Astrocyte (in vitro differentiated cells and primary cell): Measurements from ENCODE around the gene ARHGEF2. TPM values are rescaled to one million over a fixed set of nuclear protein-coding genes. Genes with fewer than 3 reads are reported as not detected.

Source experiments
- DNase-seq: peaks from one replicate; pipeline ENCODE4 v3.0.0-alpha.2; 2010; ENCODE audit warnings: low read depth
- FAIRE-seq: peaks from 2 replicates; lab custom pipeline; 2011; peaks lifted over from hg19 to GRCh38; lab: Jason Lieb, UNC
- H2AFZ ChIP-seq: 2 replicates; pipeline ENCODE4 v1.6.0; 2012; ENCODE audit warnings: low read depth, low read length, inconsistent platforms
- H3K27ac ChIP-seq: 2 replicates; pipeline ENCODE4 v1.5.1; 2011; ENCODE audit warnings: low read depth, low read length, inconsistent platforms
- H3K27me3 ChIP-seq: 2 replicates; pipeline ENCODE4 v1.6.0; 2011; ENCODE audit warnings: low read length, inconsistent platforms; ENCODE audit not compliant: insufficient read depth
- H3K36me3 ChIP-seq: 2 replicates; pipeline ENCODE4 v1.5.1; 2011; ENCODE audit warnings: low read length, inconsistent platforms; ENCODE audit not compliant: insufficient read depth
- H3K4me1 ChIP-seq: 2 replicates; pipeline ENCODE4 v1.5.1; 2011; ENCODE audit warnings: low read length, inconsistent platforms; ENCODE audit not compliant: insufficient read depth
- H3K4me2 ChIP-seq: 2 replicates; pipeline ENCODE4 v1.6.0; 2012; ENCODE audit warnings: low read length, inconsistent platforms
- H3K4me3 ChIP-seq: 2 replicates; pipeline ENCODE4 v1.5.1; 2011; ENCODE audit warnings: low read depth, mild to moderate bottlenecking, low read length, inconsistent platforms; ENCODE audit not compliant: insufficient read depth
- H3K79me2 ChIP-seq: 2 replicates; pipeline ENCODE4 v1.6.0; 2012; ENCODE audit warnings: mild to moderate bottlenecking, low read length, inconsistent platforms; ENCODE audit not compliant: insufficient read depth
- H3K9ac ChIP-seq: 2 replicates; pipeline ENCODE4 v1.6.0; 2012; ENCODE audit warnings: mild to moderate bottlenecking, low read length, inconsistent platforms
- H3K9me3 ChIP-seq: 2 replicates; pipeline ENCODE4 v1.5.1; 2012; ENCODE audit warnings: low read depth, mild to moderate bottlenecking, low read length, inconsistent platforms; ENCODE audit not compliant: insufficient read depth
- H4K20me1 ChIP-seq: 2 replicates; pipeline ENCODE4 v1.6.0; 2012; ENCODE audit warnings: low read length, inconsistent platforms; ENCODE audit not compliant: insufficient read depth
- H3K27ac Mint-ChIP-seq: one replicate; pipeline ENCODE4 v1.8.0; 2021; ENCODE audit warnings: mild to moderate bottlenecking, mixed read lengths; ENCODE audit not compliant: unreplicated experiment
- H3K27me3 Mint-ChIP-seq: one replicate; pipeline ENCODE4 v1.8.0; 2021; ENCODE audit warnings: low read depth, mixed read lengths; ENCODE audit not compliant: unreplicated experiment
- H3K36me3 Mint-ChIP-seq: one replicate; pipeline ENCODE4 v1.8.0; 2021; ENCODE audit warnings: low read depth, mixed read lengths; ENCODE audit not compliant: unreplicated experiment
- H3K4me1 Mint-ChIP-seq: one replicate; pipeline ENCODE4 v1.8.0; 2021; ENCODE audit warnings: low read depth, mixed read lengths; ENCODE audit not compliant: unreplicated experiment
- H3K4me3 Mint-ChIP-seq: one replicate; pipeline ENCODE4 v1.8.0; 2021; ENCODE audit warnings: mild to moderate bottlenecking, moderate library complexity, mixed read lengths; ENCODE audit not compliant: unreplicated experiment
- H3K9me3 Mint-ChIP-seq: one replicate; pipeline ENCODE4 v1.8.0; 2021; ENCODE audit warnings: mild to moderate bottlenecking, mixed read lengths; ENCODE audit not compliant: unreplicated experiment
- CTCF ChIP-seq: IDR thresholded peaks from 2 replicates; pipeline ENCODE4 v1.5.1; 2011; ENCODE audit warnings: low read depth, mild to moderate bottlenecking, inconsistent platforms, low read length, moderate library complexity; ENCODE audit not compliant: insufficient read depth
- EZH2 ChIP-seq: IDR thresholded peaks from 2 replicates; pipeline ENCODE4 v1.6.1; 2012; ENCODE audit warnings: mild to moderate bottlenecking, low read length, inconsistent platforms; ENCODE audit not compliant: insufficient read depth
- total RNA-seq: library from RNA; stranded (reverse); gene quantifications from 2 replicates; pipeline ENCODE4 v1.2.1, GENCODE V29; 2021

The ARHGEF2 gene
- total RNA-seq, 1 donor from 2014 or later, result 99.3 TPM

- no peak overlapping the region for H2AFZ ChIP-seq
- H3K9me3 ChIP-seq, result no peaks in the 10 kb centered on the region
- H3K4me3 Mint-ChIP-seq, result peak overlapping the region; percentile 91
- DNase-seq, result no peak
- H3K27me3 ChIP-seq, result no peaks in the 10 kb centered on the region
- TF ChIP-seq CTCF (no peak), EZH2 (no peak)
- H3K36me3 Mint-ChIP-seq, result peaks cover 19% of the 10 kb centered on the region
- peaks cover 40% of the 10 kb centered on the region for H3K36me3 ChIP-seq
- peaks cover 9% of the 10 kb centered on the region for H4K20me1 ChIP-seq
- H3K4me1 Mint-ChIP-seq, result peaks cover 32% of the 10 kb centered on the region
- H3K27ac Mint-ChIP-seq, result peak overlapping the region; percentile 94
- H3K27ac ChIP-seq, result peak overlapping the region; percentile 78
- H3K9me3 Mint-ChIP-seq, result no peaks in the 10 kb centered on the region
- H3K4me2 ChIP-seq, result peak overlapping the region; percentile 96
- H3K4me3 ChIP-seq, result no peak overlapping the region
- peaks cover 13% of the 10 kb centered on the region for H3K4me1 ChIP-seq
- H3K9ac ChIP-seq, result no peak overlapping the region
- H3K79me2 ChIP-seq, result peaks cover 34% of the 10 kb centered on the region
- no peak for FAIRE-seq
- no peaks in the 10 kb centered on the region for H3K27me3 Mint-ChIP-seq
These were observed 66.3 kb downstream of the ARHGEF2 start for GRCh38 chr1:155912056-155912536.

- H3K4me3 Mint-ChIP-seq, result peak within 1 kb of the TSS; percentile 91
- TF ChIP-seq EZH2 (no peak), CTCF (no peak)
- H3K36me3 ChIP-seq, result peaks cover 35% of the 10 kb centered on the region
- H3K27ac ChIP-seq, result peak within 1 kb of the TSS; percentile 78
- peak; percentile 55 for DNase-seq
- H3K27ac Mint-ChIP-seq, result peak within 1 kb of the TSS; percentile 94
- no peaks in the 10 kb centered on the region for H3K27me3 ChIP-seq
- H3K4me2 ChIP-seq, result peak within 1 kb of the TSS; percentile 96
- peak within 1 kb of the TSS; percentile 83 for H3K9ac ChIP-seq
- peaks cover 28% of the 10 kb centered on the region for H3K4me1 Mint-ChIP-seq
- peak within 1 kb of the TSS; percentile 73 for H3K4me3 ChIP-seq
- H4K20me1 ChIP-seq, result peaks cover 2% of the 10 kb centered on the region
- no peaks in the 10 kb centered on the region for H3K9me3 Mint-ChIP-seq
- peaks cover 16% of the 10 kb centered on the region for H3K36me3 Mint-ChIP-seq
- H3K27me3 Mint-ChIP-seq, result no peaks in the 10 kb centered on the region
- H3K79me2 ChIP-seq, result peaks cover 30% of the 10 kb centered on the region
- peaks cover 13% of the 10 kb centered on the region for H3K4me1 ChIP-seq
- no peaks in the 10 kb centered on the region for H3K9me3 ChIP-seq
- H2AFZ ChIP-seq, result peak within 1 kb of the TSS; percentile 24
- FAIRE-seq, result no peak
These were observed 66.9 kb downstream of the ARHGEF2 start, which contains the start of gene RIT1 for GRCh38 chr1:155911156-155912055. TSS of gene RIT1 (minus strand) at chr1:155911349. CDS start at chr1:155910761, 588 bp downstream.
